SK-N-SH (cell line): ENCODE data around the gene MAD1L1.

Experiments used
- GABPA ChIP-seq: IDR thresholded peaks from 2 replicates; pipeline ENCODE4 v1.4.0; 2012; ENCODE audit warnings: low read depth, mild to moderate bottlenecking
- JUND ChIP-seq: IDR thresholded peaks from 2 replicates; pipeline ENCODE4 v1.4.0; 2012
- MXI1 ChIP-seq: IDR thresholded peaks from 2 replicates; pipeline ENCODE4 v1.6.1; 2012; ENCODE audit warnings: mild to moderate bottlenecking, low read depth, low read length, improper control_type of control experiment
- NFIC ChIP-seq: IDR thresholded peaks from 2 replicates; pipeline ENCODE4 v1.4.0; 2012; ENCODE audit warnings: borderline replicate concordance
- TAF1 ChIP-seq: IDR thresholded peaks from 2 replicates; pipeline ENCODE4 v1.6.1; 2012; ENCODE audit warnings: low read depth, mild to moderate bottlenecking, low read length, moderate library complexity, borderline replicate concordance
- TCF12 ChIP-seq: IDR thresholded peaks from 2 replicates; pipeline ENCODE4 v1.4.0; 2012
- TF ChIP-seq, protein P1 (sequence below): IDR thresholded peaks from 2 replicates; pipeline ENCODE4 v1.4.0; 2012; ENCODE audit warnings: low read depth, borderline replicate concordance
- TF ChIP-seq, protein P2 (sequence below): IDR thresholded peaks from 2 replicates; pipeline ENCODE4 v1.4.0; 2012; ENCODE audit warnings: low read depth
- TF ChIP-seq, protein P3 (sequence below): fragments of 200-600 bp; sonication (generic); IDR thresholded peaks from 2 replicates; pipeline ENCODE4 v1.6.1; 2017; ENCODE audit warnings: antibody characterized with exemption, mild to moderate bottlenecking, moderate library complexity

DNA sequence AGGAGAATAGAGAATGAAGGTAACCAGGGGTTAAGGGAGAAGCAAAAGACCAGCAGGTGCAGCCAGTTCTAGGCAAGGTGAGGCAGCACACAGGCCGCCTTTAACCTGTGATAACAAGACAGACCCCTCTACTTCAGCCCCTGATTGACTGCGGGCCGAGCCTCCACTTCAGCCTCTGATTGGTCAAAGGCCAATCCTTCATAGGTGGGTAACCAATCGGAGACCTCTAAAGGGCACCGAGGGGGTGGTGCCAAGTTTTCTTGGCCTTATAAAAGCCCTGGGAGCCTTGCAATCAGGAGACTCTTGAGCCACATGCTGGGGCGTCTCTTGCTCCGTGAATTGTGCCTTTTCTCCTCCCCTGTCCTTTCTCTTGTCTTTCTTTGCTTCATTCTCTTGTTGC is 463.9 kb downstream of the MAD1L1 start:
- TF ChIP-seq MXI1 (no peak), TAF1 (no peak), JUND (no peak), TCF12 (no peak), NFIC (no peak), GABPA (no peak)
- TF ChIP-seq, protein P1, sequence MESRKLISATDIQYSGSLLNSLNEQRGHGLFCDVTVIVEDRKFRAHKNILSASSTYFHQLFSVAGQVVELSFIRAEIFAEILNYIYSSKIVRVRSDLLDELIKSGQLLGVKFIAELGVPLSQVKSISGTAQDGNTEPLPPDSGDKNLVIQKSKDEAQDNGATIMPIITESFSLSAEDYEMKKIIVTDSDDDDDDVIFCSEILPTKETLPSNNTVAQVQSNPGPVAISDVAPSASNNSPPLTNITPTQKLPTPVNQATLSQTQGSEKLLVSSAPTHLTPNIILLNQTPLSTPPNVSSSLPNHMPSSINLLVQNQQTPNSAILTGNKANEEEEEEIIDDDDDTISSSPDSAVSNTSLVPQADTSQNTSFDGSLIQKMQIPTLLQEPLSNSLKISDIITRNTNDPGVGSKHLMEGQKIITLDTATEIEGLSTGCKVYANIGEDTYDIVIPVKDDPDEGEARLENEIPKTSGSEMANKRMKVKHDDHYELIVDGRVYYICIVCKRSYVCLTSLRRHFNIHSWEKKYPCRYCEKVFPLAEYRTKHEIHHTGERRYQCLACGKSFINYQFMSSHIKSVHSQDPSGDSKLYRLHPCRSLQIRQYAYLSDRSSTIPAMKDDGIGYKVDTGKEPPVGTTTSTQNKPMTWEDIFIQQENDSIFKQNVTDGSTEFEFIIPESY, result no peak
- TF ChIP-seq, protein P2, sequence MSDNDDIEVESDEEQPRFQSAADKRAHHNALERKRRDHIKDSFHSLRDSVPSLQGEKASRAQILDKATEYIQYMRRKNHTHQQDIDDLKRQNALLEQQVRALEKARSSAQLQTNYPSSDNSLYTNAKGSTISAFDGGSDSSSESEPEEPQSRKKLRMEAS, result no peak
- TF ChIP-seq, protein P3, sequence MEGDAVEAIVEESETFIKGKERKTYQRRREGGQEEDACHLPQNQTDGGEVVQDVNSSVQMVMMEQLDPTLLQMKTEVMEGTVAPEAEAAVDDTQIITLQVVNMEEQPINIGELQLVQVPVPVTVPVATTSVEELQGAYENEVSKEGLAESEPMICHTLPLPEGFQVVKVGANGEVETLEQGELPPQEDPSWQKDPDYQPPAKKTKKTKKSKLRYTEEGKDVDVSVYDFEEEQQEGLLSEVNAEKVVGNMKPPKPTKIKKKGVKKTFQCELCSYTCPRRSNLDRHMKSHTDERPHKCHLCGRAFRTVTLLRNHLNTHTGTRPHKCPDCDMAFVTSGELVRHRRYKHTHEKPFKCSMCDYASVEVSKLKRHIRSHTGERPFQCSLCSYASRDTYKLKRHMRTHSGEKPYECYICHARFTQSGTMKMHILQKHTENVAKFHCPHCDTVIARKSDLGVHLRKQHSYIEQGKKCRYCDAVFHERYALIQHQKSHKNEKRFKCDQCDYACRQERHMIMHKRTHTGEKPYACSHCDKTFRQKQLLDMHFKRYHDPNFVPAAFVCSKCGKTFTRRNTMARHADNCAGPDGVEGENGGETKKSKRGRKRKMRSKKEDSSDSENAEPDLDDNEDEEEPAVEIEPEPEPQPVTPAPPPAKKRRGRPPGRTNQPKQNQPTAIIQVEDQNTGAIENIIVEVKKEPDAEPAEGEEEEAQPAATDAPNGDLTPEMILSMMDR, result no peak
